HFF-Myc (cell line): Measurements from ENCODE around the gene TLE1.

Experiments
- DNase-seq: peaks from one replicate; pipeline ENCODE4 v3.0.0-alpha.2; 2011; ENCODE audit warnings: low read depth; ENCODE audit errors: extremely low read depth
- H3K4me3 ChIP-seq: replicated peaks from 2 replicates; pipeline ENCODE4 v1.5.1; 2011; ENCODE audit warnings: low read depth, mild to moderate bottlenecking, control low read depth, low read length
- CTCF ChIP-seq: IDR thresholded peaks from 2 replicates; pipeline ENCODE4 v1.5.1; 2012; ENCODE audit warnings: mild to moderate bottlenecking, low read depth, low read length, control low read depth; ENCODE audit errors: missing control alignments

Gene TLE1

GRCh38 chr9:81602887-81603680, 86.3 kb downstream of the TLE1 start:
- DNase-seq: no peak
- TF ChIP-seq CTCF: no peak
- no peak overlapping the region for H3K4me3 ChIP-seq

- no peak for DNase-seq
- TF ChIP-seq CTCF: no peak
- no peak overlapping the region for H3K4me3 ChIP-seq
Measured at GRCh38 chr9:81601639-81602623, 87.4 kb downstream of the TLE1 start.

- no peak for DNase-seq
- no peak overlapping the region for H3K4me3 ChIP-seq
- TF ChIP-seq CTCF: no peak
Measured at GRCh38 chr9:81600631-81601030, 88.7 kb downstream of the TLE1 start.

GRCh38 chr9:81599837-81600236, 89.5 kb downstream of the TLE1 start:
- no peak for TF ChIP-seq CTCF
- no peak overlapping the region for H3K4me3 ChIP-seq
- DNase-seq: no peak

- no peak for DNase-seq
- TF ChIP-seq CTCF: no peak
- no peak overlapping the region for H3K4me3 ChIP-seq
Measured at GRCh38 chr9:81598811-81599210, 90.5 kb downstream of the TLE1 start.

GRCh38 chr9:81598123-81598497, 91.2 kb downstream of the TLE1 start:
- no peak for TF ChIP-seq CTCF
- no peak overlapping the region for H3K4me3 ChIP-seq
- DNase-seq: no peak
